GM21360 (cell line): ENCODE results near the gene MFAP2.
A peak's percentile ranks its signal among the peaks of the same experiment; 100 is the strongest.
"Not testable (repeated sequence)": the region's sequence is repeated elsewhere in the genome, so short reads cannot be mapped to it uniquely, and the experiment has no call there.

Experiments
- ATAC-seq: cut with Tn5 transposase; IDR thresholded peaks from one replicate; pipeline ENCODE4 v1.9.1; 2021; ENCODE audit warnings: mild to moderate bottlenecking, moderate library complexity; ENCODE audit not compliant: unreplicated experiment

Gene MFAP2

DNA sequence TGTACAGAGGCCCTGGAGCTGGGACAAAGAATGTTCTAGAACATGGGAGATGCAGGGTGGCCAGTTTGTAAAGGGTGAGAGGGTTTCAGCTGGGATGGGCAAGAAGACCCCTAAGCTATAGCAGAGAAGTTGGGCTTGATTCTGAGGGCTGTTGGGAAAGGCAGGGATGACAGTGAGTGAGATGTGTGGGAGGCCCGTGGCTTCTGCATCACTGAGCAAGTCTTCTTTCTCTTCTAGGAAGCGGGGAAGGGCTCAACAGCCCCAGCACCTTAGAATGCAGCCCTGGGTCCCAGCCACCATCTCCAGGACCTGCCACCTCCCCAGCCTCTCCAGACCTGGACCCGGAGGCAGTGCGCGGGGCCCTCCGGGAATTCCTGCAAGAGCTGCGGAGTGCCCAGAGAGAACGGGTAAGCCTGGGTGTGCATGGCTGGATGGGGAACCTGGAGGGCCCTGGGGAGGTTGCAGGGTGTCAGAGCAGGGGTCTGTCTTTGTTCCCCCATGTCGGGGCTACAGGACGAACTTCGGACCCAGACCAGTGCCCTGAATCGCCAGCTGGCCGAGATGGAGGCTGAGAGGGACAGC lies 14.8 kb downstream of the MFAP2 start:
- no peak for ATAC-seq

DNA sequence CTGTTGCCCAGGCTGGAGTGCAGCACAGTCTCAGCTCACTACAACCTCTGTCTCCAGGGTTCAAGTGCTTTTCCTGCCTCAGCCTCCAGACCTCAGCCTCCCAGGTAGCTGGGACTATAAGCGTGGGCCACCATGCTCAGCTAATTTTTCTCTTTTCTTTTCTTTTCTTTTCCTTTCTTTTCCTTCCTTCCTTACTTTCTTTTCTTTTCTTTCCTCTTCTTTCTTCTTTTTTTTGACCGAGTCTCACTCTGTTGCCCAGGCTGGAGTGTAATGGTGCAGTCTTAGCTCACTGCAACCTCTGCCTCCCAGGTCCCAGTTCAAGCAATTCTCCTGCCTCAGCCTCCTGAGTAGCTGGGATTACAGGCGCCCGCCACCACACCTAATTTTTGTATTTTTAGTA lies 16.3 kb downstream of the MFAP2 start:
- ATAC-seq: not testable (repeated sequence)

DNA sequence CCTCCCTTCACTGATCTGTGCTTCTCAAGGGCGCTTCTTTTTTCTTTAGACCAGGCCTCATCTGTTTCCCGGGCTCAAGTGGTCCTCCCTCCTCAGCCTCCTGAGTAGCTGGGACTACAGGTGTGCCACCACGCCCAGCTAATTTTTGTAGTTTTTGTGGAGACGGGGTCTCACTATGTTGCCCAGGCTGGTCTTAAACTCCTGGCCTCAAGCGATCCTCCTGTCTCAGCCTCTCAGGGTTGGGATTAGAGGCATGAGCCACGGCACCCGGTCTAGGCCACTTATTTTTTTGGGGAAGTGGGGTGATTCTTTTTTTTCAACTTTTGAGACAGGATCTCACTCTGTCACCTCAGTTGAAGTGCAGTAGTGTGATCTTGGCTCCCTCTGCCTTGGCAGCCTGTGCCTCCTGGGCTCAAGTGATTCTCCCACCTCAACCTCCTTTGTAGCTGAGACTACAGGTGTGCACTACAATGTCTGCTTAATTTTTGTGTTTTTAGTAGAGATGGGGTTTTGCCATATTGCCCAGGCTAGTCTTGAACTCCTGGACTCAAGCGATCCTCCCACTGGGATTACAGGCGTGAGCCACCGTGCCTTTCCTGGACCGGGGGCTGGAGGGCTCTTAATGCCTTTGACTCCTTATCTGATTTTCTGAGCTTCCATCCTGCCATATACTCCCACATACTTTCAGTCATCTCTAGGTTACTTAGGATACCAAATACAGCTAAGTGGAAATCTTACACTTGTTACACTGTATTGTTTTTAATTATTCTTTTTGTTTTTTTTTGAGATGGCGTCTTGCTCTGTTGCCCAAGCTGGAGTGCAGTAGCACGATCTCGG lies 18.9 kb downstream of the MFAP2 start:
- ATAC-seq: no peak

DNA sequence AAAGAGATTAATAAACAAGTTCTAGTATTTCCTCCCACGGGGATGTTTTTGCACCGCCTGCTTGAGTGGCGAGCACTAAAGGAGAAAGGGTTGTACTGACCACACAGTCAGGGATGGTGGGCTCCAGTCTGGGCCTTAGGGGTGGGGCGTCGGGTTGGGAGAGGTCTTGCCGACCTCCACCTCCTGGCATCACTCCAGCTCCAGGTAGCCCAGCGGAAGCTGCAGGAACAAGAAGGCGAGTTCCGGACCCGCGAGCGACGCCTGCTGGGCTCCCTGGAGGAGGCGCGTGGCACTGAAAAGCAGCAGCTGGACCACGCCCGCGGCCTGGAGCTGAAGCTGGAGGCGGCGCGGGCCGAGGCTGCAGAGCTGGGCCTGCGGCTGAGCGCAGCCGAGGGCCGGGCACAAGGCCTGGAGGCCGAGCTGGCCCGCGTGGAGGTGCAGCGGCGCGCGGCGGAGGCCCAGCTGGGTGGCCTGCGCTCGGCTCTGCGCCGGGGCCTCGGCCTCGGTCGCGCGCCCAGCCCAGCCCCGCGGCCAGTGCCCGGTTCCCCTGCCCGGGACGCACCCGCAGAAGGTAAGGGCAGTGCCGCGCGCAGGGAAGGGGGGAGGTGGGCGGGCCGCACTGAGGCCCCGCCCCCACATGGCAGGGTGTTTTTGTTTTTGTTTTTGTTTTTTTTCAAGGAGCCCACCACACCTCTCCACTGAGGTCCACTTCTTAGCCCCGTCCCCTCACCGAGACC lies 19.7 kb downstream of the MFAP2 start:
- ATAC-seq: peak; percentile 81

DNA sequence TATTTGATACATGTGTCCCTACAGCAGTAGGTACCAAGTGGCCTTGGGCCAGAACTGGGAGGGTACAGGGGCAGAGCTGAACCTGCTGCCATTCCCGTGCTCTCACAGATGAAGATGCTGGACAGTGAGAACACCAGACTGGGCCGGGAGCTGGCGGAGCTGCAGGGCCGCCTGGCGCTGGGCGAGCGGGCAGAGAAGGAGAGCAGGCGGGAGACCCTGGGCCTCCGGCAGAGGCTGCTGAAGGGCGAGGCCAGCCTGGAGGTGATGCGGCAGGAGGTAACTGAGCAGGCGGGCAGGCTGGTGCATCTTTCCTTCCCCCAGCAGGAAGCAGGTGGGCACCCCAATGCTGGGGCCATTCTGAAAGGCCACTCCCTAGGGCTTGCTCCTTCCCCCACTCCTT lies 21.9 kb downstream of the MFAP2 start:
- ATAC-seq: no peak

DNA sequence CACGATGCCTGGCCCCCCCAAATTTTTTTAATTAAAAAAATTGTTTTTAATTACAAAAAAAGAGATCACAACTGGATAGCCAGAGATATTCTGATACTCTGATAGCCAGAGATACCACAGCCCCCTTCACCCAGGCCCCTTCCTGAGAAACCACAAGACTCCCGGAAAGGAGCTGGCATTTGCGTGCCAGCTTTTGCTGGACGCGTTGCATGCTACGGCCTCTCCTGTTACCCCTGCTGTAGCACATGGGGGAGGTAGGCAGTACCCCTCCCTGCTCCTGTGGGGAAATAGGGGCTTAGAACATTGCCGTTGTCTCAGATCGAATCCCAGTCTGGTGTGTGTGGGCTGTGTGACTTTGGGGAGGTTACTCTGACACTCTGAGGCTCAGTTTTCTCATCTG lies 22.7 kb downstream of the MFAP2 start:
- no peak for ATAC-seq

DNA sequence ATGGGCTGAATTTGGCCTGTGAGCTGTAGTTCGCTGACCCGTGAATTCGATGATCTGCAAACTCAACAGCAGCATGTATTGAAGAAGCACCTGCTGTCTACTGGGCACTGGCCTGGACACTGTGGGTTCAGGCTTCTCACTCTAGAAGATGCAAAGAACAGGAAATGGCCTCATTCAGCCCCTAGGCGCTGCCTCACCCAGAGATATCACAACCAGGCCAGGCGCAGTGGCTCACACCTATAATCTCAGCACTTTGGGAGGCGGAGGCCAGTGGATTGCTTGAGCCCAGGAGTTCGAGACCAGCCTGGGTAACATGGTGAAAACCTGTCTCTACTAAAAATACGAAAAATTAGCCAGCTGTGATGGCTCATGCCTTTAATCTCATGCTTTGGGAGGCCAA lies 23.6 kb downstream of the MFAP2 start:
- no peak for ATAC-seq

DNA sequence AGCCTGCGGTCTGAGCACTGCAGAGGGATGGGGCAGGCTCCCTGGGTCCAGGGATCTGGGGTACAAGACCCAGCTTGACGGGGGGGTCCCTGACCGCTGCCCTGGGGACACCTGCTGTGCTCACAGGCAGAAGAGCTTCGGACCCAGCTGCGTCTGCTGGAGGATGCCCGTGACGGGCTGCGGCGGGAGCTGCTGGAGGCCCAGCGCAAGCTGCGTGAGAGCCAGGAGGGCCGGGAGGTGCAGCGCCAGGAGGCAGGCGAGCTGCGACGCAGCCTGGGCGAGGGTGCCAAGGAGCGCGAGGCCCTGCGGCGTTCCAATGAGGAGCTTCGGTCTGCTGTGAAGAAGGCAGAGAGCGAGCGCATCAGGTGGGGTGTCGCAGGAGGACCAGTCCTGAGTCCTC lies 25.2 kb downstream of the MFAP2 start:
- ATAC-seq: no peak

DNA sequence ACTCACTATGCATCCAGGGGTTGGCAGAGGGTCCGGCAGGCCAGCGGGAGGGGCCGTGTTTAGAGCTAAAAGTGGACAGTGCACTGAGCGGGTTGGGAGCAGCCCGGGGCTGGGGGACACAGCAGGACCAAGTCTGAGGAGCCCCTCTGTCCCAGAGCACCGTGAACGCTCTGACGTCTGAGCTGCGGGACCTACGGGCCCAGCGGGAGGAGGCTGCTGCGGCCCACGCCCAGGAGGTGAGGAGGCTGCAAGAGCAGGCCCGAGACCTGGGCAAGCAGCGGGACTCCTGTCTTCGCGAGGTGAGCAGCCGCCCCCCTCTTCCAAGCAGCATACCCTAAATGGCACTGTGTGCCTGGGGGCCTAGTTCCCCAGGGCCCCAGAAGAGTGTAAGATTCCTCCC lies 25.8 kb downstream of the MFAP2 start:
- no peak for ATAC-seq

DNA sequence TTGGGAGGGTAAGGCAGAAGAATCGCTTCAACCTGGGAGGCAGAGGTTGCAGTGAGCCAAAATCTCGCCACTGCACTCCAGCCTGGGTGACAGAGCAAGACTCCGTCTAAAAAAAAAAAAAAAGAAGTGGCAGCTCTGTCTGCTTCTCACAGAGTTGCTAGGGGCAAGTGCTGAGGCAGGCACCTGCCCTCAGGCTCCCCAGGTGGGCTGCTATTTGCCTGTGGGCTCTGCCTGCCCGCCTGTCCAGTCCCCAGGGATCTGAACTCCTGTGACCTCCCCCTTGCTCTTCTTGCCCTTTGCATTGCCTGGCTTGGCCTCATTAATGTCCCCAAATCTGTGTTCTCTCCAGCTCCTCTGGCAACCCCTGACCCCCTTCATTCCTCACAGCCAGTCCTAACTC lies 28.0 kb downstream of the MFAP2 start:
- ATAC-seq: not testable (repeated sequence)

DNA sequence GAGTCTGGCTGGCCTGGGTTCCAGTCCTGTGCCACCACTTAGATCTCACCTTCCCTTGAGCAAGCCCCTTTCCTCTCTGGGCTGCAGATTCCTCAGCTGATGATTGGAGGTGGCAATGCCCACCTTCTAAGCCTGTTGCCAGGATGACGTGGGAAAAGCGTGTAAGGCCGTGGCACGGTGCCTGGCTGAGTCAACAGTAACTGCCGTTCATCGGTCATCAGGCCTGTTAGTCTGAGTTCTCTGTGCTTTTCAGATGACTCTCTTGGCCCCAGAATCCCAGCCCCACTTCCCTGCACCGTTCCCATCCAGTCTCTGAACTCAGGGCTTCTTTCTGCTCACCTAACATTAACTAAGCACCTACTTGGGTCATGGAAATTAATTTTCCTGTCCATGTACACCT lies 31.4 kb downstream of the MFAP2 start:
- not testable (repeated sequence) for ATAC-seq

DNA sequence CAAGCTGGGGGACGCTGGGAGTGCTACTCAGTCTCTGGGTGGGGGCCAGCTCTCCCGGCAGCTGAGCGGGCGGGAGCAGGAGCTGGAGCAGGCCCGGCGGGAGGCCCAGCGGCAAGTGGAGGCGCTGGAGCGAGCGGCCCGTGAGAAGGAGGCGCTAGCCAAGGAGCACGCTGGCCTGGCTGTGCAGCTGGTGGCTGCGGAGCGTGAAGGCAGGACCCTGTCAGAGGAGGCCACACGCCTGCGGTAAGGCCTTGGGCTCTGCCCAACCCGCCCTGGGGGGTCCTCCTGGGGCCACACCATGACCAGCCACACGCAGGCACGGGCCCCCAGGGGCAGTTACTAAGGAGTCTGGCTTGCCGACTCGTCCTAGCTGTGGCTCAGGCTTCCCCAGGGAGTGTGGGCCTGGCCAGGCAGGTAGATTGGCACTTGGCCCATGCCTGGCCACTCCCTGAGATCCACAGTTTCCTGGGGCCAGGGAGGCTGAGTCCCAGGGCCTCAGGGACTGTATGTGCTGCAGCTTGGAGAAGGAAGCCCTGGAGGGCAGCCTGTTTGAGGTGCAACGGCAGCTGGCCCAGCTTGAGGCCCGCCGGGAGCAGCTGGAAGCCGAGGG lies 32.0 kb downstream of the MFAP2 start:
- not testable (repeated sequence) for ATAC-seq

DNA sequence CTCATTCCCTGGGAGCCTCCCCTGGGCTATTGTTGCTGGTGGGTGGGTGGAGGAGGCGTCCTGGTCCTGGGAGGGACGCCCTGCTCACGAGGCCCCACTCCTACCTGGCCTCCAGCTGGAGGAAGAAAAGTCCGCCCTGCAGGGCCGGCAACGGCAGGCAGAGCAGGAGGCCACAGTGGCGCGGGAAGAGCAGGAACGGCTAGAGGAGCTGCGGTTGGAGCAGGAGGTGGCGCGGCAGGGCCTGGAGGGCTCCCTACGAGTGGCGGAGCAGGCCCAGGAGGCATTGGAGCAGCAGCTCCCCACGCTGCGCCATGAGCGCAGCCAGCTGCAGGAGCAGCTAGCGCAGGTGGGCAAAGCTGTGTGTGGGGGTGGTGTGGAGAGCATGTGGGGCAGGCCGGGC lies 33.8 kb downstream of the MFAP2 start:
- ATAC-seq: no peak

DNA sequence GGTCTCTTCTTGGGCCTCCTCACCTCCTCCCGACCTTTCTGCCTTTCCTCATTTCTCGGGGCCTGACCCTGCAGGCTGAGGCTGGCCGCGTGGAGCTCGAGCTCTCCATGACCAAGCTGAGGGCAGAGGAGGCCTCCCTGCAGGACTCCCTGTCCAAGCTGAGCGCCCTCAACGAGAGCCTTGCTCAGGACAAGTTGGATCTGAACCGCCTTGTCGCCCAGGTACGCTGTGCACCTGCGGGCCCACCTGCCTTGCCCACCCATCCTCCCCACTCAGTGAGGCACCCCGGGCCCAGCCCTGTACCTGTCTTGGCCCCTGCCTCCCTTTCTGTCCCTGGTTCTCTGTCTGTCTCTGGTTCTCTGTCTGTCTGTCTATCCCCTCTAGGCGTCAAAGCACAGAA lies 34.2 kb downstream of the MFAP2 start:
- ATAC-seq: not testable (repeated sequence)

DNA sequence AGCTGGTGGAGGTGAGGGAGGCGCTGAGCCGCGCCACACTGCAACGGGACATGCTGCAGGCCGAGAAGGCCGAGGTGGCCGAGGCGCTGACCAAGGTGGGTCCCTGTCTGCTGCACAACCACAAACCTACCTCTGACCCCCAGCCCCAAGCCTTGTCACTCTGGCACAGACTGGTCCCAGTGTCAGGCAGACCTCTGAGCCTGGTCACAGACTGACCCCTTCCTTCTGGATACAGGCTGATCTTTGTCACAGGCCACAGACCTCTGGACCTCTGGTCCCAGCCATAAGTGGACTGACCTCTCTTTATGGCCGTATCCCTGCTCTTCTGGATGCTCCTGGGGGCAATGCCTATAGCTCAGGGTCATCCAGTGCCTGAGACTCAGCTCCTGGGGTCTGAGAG lies 34.9 kb downstream of the MFAP2 start:
- not testable (repeated sequence) for ATAC-seq

DNA sequence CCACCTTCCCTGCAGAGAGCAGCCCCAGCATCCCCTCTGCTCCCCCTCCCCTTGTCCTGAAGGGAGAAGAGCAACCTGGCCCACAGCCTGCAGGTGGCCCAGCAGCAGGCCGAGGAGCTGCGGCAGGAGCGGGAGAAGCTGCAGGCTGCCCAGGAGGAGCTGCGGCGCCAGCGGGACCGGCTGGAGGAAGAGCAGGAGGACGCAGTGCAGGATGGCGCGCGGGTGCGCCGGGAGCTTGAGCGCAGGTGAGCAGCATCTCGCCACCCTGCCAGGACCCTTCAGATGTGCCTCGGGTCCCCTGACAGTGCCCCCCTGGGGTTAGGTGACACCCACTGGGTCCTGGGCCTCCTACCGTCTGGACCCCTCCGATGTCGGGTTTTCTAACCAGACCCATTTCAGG lies 36.4 kb downstream of the MFAP2 start:
- no peak for ATAC-seq

DNA sequence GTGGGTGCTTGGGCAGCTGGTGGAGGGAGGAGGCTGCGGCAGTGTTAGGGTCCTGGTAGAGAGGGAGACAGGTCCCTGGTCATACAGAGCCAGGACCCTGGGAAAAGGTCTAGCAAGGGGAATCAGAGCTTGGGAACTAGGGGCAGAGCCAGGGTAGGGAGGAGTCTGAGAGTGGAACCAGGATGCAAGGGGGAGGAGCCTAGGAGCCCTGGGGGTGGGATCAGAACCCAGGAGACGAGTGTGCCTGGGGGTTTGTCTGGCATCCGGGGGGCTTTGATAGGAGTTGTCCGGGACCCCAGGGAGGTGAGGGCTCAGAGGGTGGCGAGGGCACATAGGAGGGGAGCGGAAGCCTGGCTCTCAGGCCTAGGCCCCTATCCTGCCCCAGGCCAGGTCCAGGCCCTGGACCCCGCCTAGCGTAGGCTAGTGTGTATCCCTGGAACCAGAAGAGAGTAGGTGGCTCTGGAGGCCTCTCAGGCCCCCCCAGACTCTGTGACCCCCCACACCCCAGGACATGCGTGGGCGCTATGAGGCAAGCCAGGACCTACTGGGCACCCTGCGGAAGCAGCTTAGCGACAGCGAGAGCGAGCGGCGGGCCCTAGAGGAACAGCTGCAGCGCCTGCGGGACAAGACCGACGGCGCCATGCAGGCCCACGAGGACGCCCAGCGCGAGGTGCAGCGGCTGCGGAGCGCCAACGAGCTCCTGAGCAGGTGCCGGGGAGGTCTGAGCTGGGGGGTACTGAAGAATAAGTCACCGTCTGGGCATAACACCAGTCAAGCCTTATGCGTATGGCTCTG lies 40.8 kb downstream of the MFAP2 start:
- not testable (repeated sequence) for ATAC-seq

DNA sequence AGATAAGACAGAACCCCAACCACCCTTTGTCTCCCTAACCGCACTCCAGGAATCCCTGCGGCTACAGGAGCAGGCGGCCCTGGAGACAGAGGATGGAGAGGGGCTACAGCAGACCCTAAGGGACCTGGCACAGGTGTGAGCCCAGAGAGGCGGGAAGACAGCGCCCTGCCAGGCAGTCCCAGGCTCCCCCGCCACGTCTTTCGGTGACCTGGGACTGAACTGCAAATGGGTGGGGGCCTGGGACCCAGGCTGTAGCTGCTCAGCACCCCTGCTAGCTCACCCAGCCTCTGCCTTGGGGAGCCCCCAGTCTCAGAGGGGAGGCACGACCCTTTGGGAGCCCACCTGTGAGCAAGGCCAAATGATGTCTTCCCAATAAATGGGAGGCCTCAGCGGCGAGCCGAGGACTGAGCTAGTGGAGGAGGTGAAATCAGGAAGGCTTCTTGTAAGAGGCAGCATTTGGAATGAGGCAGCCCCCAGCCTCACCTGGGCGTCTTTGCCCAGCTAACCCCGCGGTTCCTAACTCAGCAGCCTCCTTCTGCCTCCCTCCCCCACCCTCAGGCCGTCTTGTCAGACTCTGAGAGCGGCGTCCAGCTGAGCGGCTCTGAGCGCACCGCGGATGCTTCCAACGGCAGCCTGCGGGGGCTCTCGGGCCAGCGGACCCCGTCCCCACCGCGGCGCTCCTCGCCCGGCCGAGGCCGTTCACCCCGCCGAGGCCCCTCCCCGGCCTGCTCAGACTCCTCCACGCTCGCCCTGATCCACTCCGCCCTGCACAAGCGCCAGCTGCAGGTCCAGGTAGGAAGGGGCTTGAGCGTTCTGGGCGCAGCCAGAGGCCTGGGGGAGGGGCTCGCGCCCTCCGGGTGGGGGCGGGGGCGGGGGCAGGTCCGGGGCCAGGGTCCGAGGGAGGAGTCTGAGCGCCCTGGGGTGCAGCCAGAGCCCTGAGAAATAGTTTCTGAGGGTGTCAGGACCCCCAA lies 41.8 kb downstream of the MFAP2 start:
- no peak for ATAC-seq

DNA sequence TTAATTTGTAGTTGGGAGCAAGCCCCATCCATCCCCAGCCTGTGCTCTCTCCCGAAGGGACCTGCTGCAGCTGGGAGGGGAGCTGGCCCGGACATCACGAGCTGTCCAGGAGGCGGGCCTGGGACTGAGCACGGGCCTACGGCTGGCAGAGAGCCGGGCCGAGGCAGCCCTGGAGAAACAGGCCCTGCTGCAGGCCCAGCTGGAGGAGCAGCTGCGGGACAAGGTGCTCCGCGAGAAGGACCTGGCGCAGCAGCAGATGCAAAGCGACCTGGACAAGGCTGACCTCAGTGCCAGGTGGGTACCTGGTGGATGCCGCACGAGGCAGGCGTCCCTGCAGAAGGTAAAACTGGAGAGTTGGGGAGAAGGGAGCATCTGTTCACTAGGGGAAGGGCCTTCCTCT lies 43.8 kb downstream of the MFAP2 start:
- ATAC-seq: not testable (repeated sequence)

DNA sequence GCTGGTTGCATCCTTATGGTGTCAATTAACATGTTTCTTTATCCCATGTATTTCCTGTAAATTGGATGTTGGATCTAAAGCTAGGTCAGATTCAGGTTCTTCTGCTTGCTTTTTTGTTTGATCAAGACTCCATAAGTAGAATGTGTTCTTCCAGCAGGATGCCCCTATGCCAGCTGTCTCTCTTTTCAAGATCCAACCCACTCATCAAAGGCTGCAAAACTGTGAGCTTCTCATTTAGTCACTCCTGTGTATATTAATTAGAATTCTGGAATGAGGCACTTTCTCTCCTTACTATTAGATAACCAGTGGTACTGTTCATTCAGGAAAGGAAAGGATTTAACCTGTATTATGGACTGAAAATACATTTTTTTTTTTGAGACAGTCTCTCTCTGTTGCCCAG lies 46.5 kb downstream of the MFAP2 start:
- ATAC-seq: not testable (repeated sequence)
